IMR-90 (cell line): Measurements from ENCODE around the gene EPB41L2. TPM values are rescaled to one million over a fixed set of nuclear protein-coding genes. Genes with fewer than 3 reads are reported as not detected.

Source experiments
- ATAC-seq: fragments of 200-7000 bp; cut with Tn5 transposase; 2 replicates; pipeline ENCODE4 v1.9.1; 2020; ENCODE audit warnings: low read depth, mild to moderate bottlenecking, moderate library complexity
- BruUV-seq: library from RNA; stranded (reverse); fragments of 400-500 nt; replicated peaks from 2 replicates; lab custom pipeline; 2021; lab: Mats Ljungman, UMichigan
- CTCF ChIA-PET: fragments of 300-600 bp; formaldehyde crosslinking; extraction: SDS; loops from one replicate; lab custom pipeline; 2021; ENCODE audit warnings: antibody characterized with exemption; lab: Yijun Ruan, JAX
- POLR2A ChIA-PET: fragments of 300-600 bp; sonication (Branson Sonifier 250); formaldehyde crosslinking; loops from one replicate; lab custom pipeline; 2022; ENCODE audit warnings: antibody characterized with exemption; ENCODE audit not compliant: unreplicated experiment; lab: Charles Lee
- DNase-seq: peaks from one replicate; pipeline ENCODE4 v3.0.0; 2013
- H2AFZ ChIP-seq: replicated peaks from 2 replicates; pipeline ENCODE3; 2013; ENCODE audit warnings: low read length, mild to moderate bottlenecking; ENCODE audit not compliant: poor library complexity
- H2AK5ac ChIP-seq: 2 replicates; pipeline ENCODE4 v1.6.1; 2013; ENCODE audit warnings: low read depth, low read length, inconsistent platforms
- H2AK9ac ChIP-seq: replicated peaks from 2 replicates; pipeline ENCODE3; 2013; ENCODE audit warnings: mild to moderate bottlenecking, low read depth, low read length, moderate library complexity; ENCODE audit not compliant: poor library complexity
- H2BK120ac ChIP-seq: 2 replicates; pipeline ENCODE4 v1.6.1; 2013; ENCODE audit warnings: low read depth, low read length, inconsistent platforms
- H2BK15ac ChIP-seq: 3 replicates; pipeline ENCODE4 v1.6.1; 2013; ENCODE audit warnings: low read depth, low read length, inconsistent platforms
- H2BK20ac ChIP-seq: 2 replicates; pipeline ENCODE4 v1.6.1; 2013; ENCODE audit warnings: low read depth, mild to moderate bottlenecking, inconsistent platforms, low read length, moderate library complexity
- H2BK5ac ChIP-seq: 2 replicates; pipeline ENCODE4 v1.6.1; 2013; ENCODE audit warnings: mild to moderate bottlenecking, low read depth, low read length, inconsistent platforms; ENCODE audit not compliant: poor library complexity, severe bottlenecking
- H3K14ac ChIP-seq: replicated peaks from 2 replicates; pipeline ENCODE4 v1.6.1; 2013; ENCODE audit warnings: low read depth, low read length, inconsistent platforms
- H3K18ac ChIP-seq: 2 replicates; pipeline ENCODE4 v1.6.1; 2013; ENCODE audit warnings: low read depth, low read length, control low read depth
- H3K23ac ChIP-seq: 2 replicates; pipeline ENCODE4 v1.6.1; 2013; ENCODE audit warnings: low read depth, low read length, inconsistent platforms
- H3K27ac ChIP-seq: 2 replicates; pipeline ENCODE4 v1.5.1; 2013; ENCODE audit warnings: mild to moderate bottlenecking, control low read depth, low read length; ENCODE audit not compliant: insufficient read depth
- H3K27me3 ChIP-seq: 2 replicates; pipeline ENCODE4 v1.6.1; 2013; ENCODE audit warnings: low read length; ENCODE audit not compliant: control insufficient read depth, insufficient read depth
- H3K36me3 ChIP-seq: 2 replicates; pipeline ENCODE4 v1.6.1; 2013; ENCODE audit warnings: low read length, mixed read lengths; ENCODE audit not compliant: control insufficient read depth, insufficient read depth
- H3K4ac ChIP-seq: 2 replicates; pipeline ENCODE4 v1.6.1; 2013; ENCODE audit warnings: low read depth, low read length, inconsistent platforms
- H3K4me1 ChIP-seq: 2 replicates; pipeline ENCODE4 v1.6.1; 2013; ENCODE audit warnings: low read length, mixed read lengths; ENCODE audit not compliant: control insufficient read depth, insufficient read depth
- H3K4me2 ChIP-seq: 2 replicates; pipeline ENCODE4 v1.6.1; 2013; ENCODE audit warnings: low read depth, mild to moderate bottlenecking, control low read depth, low read length, moderate library complexity
- H3K4me3 ChIP-seq: 2 replicates; pipeline ENCODE4 v1.5.1; 2013; ENCODE audit warnings: low read depth, mild to moderate bottlenecking, control low read depth, low read length, moderate library complexity; ENCODE audit not compliant: insufficient read depth
- H3K56ac ChIP-seq: 2 replicates; pipeline ENCODE4 v1.6.1; 2013; ENCODE audit warnings: low read length, inconsistent platforms; ENCODE audit not compliant: insufficient read depth; ENCODE audit errors: extremely low read depth
- H3K79me1 ChIP-seq, 2 experiments: 2 replicates each; pipeline ENCODE4 v1.6.1; 2013; ENCODE audit warnings: low read length in 2 of 2, inconsistent platforms in 1 of 2, low read depth in 1 of 2
- H3K9ac ChIP-seq: 2 replicates; pipeline ENCODE4 v1.6.1; 2013; ENCODE audit warnings: low read depth, low read length, control low read depth
- H3K9me1 ChIP-seq: 2 replicates; pipeline ENCODE4 v1.6.1; 2013; ENCODE audit warnings: low read length, inconsistent platforms; ENCODE audit not compliant: insufficient read depth
- H3K9me3 ChIP-seq: 2 replicates; pipeline ENCODE4 v1.6.1; 2013; ENCODE audit warnings: low read length; ENCODE audit not compliant: control insufficient read depth, insufficient read depth
- H4K20me1 ChIP-seq: 2 replicates; pipeline ENCODE4 v1.6.1; 2013; ENCODE audit warnings: low read length, inconsistent platforms; ENCODE audit not compliant: insufficient read depth
- H4K5ac ChIP-seq: 2 replicates; pipeline ENCODE4 v1.6.1; 2013; ENCODE audit warnings: mild to moderate bottlenecking, low read depth, low read length, control low read depth
- H4K8ac ChIP-seq, 2 experiments: 2 replicates each; pipeline ENCODE4 v1.6.1; 2013; ENCODE audit warnings: low read depth in 2 of 2, low read length in 2 of 2, control low read depth in 1 of 2, inconsistent platforms in 1 of 2
- H4K91ac ChIP-seq: 2 replicates; pipeline ENCODE4 v1.6.1; 2013; ENCODE audit warnings: low read depth, low read length, inconsistent platforms; ENCODE audit not compliant: insufficient read depth
- BHLHE40 ChIP-seq: fragments of 150-350 bp; IDR thresholded peaks from 2 replicates; pipeline ENCODE4 v1.6.1; 2016; ENCODE audit warnings: mild to moderate bottlenecking, low read depth, low read length
- CEBPB ChIP-seq: IDR thresholded peaks from 2 replicates; pipeline ENCODE4 v1.6.1; 2012; ENCODE audit warnings: low read depth, low read length, improper control_type of control experiment
- CTCF ChIP-seq: conservative IDR thresholded peaks from 2 replicates; pipeline ENCODE4 v1.5.1; 2012; ENCODE audit warnings: mild to moderate bottlenecking, low read depth, low read length, improper control_type of control experiment
- FOS ChIP-seq: fragments of 150-350 bp; IDR thresholded peaks from 2 replicates; pipeline ENCODE4 v1.6.1; 2016; ENCODE audit warnings: low read depth, low read length
- MAFK ChIP-seq: IDR thresholded peaks from 2 replicates; pipeline ENCODE4 v1.6.1; 2012; ENCODE audit warnings: low read depth, low read length, improper control_type of control experiment
- MAZ ChIP-seq: IDR thresholded peaks from 2 replicates; pipeline ENCODE4 v1.6.1; 2012; ENCODE audit warnings: low read depth, mild to moderate bottlenecking, low read length, improper control_type of control experiment, moderate library complexity, borderline replicate concordance
- MXI1 ChIP-seq: IDR thresholded peaks from 2 replicates; pipeline ENCODE4 v1.6.1; 2012; ENCODE audit warnings: low read depth, mild to moderate bottlenecking, low read length, moderate library complexity, borderline replicate concordance
- NFE2L2 ChIP-seq: fragments of 150-350 bp; IDR thresholded peaks from 2 replicates; pipeline ENCODE4 v1.6.1; 2016; ENCODE audit warnings: low read depth, mild to moderate bottlenecking, low read length
- POLR2A ChIP-seq: IDR thresholded peaks from 2 replicates; pipeline ENCODE4 v1.6.1; 2012; ENCODE audit warnings: mild to moderate bottlenecking, low read depth, low read length
- RCOR1 ChIP-seq: IDR thresholded peaks from 2 replicates; pipeline ENCODE4 v1.6.1; 2012; ENCODE audit warnings: mild to moderate bottlenecking, low read length, improper control_type of control experiment; ENCODE audit not compliant: insufficient replicate concordance
- RFX5 ChIP-seq: IDR thresholded peaks from 2 replicates; pipeline ENCODE4 v1.8.0; 2012; ENCODE audit warnings: low read depth, mild to moderate bottlenecking, low read length, moderate library complexity
- SMC3 ChIP-seq: fragments of 150-350 bp; IDR thresholded peaks from 2 replicates; pipeline ENCODE4 v1.6.1; 2016; ENCODE audit warnings: low read depth, mild to moderate bottlenecking, antibody characterized with exemption, low read length, moderate library complexity
- USF2 ChIP-seq: fragments of 150-350 bp; IDR thresholded peaks from 2 replicates; pipeline ENCODE4 v1.6.1; 2017; ENCODE audit warnings: mild to moderate bottlenecking, antibody characterized with exemption, low read length, low read depth
- WGBS, 2 experiments: methylation state at CpG; one replicate each; pipeline versions ENCODE4 v1.1.5 to v1.1.7; 2013; ENCODE audit warnings: missing lambda C conversion rate in 2 of 2; ENCODE audit not compliant: insufficient read length in 1 of 2; ENCODE audit errors: extremely low coverage in 2 of 2; 5-methylcytosine and 5-hydroxymethylcytosine counted together
- dilution Hi-C: fragments of 300-500 bp; cut with HindIII; formaldehyde crosslinking; loops from one replicate; pipeline ENCODE4 v1.14.3; 2018; ENCODE audit warnings: low sequenced_read_pairs; ENCODE audit not compliant: unreplicated experiment
- in situ Hi-C: fragments of 300-500 bp; cut with MboI; formaldehyde crosslinking; loops from 3 replicates; pipeline ENCODE4 v1.14.3; 2019; ENCODE audit warnings: low sequenced_read_pairs, inconsistent platforms, mixed read lengths
- intact Hi-C: fragments of 100-400 bp; cut with micrococcal nuclease; formaldehyde crosslinking; loops from 2 replicates; pipeline ENCODE4 v1.10.0; 2022
- polyA plus RNA-seq, 3 experiments: library from polyadenylated mRNA; depleted of rRNA; stranded (reverse); fragments of >200 nt; gene quantifications; 2 replicates each; pipeline ENCODE4 v1.2.3, GENCODE V29; 2012; ENCODE audit warnings: low replicate concordance in 1 of 3
- total RNA-seq: library from RNA; depleted of rRNA; stranded (reverse); fragments of >200 nt; gene quantifications from 2 replicates; pipeline ENCODE4 v1.2.3, GENCODE V29; 2012

EPB41L2 gene
- total and polyA plus RNA-seq, 2 of the 4 experiments (the other 2 are of a cell fraction) = 85.7 to 99.8 TPM

- no peak for TF ChIP-seq USF2
These were observed 89.3 kb downstream of the EPB41L2 start (continued) for GRCh38 chr6:130973521-130974277.

DNA sequence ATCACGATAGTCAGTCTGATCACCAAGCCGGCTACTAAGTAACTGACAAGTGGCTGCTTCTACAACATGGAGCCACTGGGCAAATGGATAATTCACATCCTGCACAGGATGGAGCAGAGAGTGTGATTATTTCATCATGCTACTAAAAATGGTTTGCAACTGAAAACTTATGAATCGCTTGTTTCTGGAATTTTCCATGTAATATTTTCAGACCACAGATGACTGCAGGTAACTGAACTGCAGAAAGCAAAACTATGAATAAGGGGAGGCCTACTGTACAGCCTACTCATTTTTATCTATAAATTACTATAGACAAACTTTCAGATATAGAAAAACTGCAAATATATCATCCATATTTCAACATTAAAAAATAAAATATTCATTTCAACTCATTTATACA lies 91.5 kb downstream of the EPB41L2 start:
- H3K14ac ChIP-seq = no peak overlapping the region
- no peak overlapping the region for H2BK20ac ChIP-seq
- H4K91ac ChIP-seq = no peak overlapping the region
- no peak overlapping the region for H3K4me2 ChIP-seq
- dilution Hi-C loops = no loop called here
- no peak overlapping the region for H2AK9ac ChIP-seq
- H3K23ac ChIP-seq = no peak overlapping the region
- H3K18ac ChIP-seq = no peak overlapping the region
- ChIA-PET CTCF (no interaction called here), POLR2A (interaction anchor here (0.6 kb wide), 1 partner anchor 95 kb away, joined by 3 read pairs; no protein-coding TSS in a partner anchor)
- H2BK5ac ChIP-seq = no peak overlapping the region
- H3K27ac ChIP-seq = no peak overlapping the region
- no peaks in the 10 kb centered on the region for H3K9me3 ChIP-seq
- H4K8ac ChIP-seq = no peak overlapping the region
- H2AK5ac ChIP-seq = peak overlapping the region; percentile 35
- H4K5ac ChIP-seq = no peak overlapping the region
- no peaks in the 10 kb centered on the region for H3K27me3 ChIP-seq
- H3K79me1 ChIP-seq = peaks cover 34 to 85% of the 10 kb centered on the region in 2 experiments
- no peak overlapping the region for H3K4me3 ChIP-seq
- DNase-seq = no peak
- no peak overlapping the region for H3K56ac ChIP-seq
- H2AFZ ChIP-seq = no peak overlapping the region
- no peak overlapping the region for H3K9ac ChIP-seq
- H3K36me3 ChIP-seq = no peaks in the 10 kb centered on the region; the same call in 1 of the 2 replicates
- peaks cover 19% of the 10 kb centered on the region for H3K9me1 ChIP-seq
- WGBS, 2 experiments = 100% methylated on average over 1 of the region's 3 CpGs; no CpG with 5 or more reads in 1 of the 2 experiments
- no peak for ATAC-seq
- peaks cover 32% of the 10 kb centered on the region; the same call in 1 of the 2 replicates for H4K20me1 ChIP-seq
- H3K4me1 ChIP-seq = peaks cover 21% of the 10 kb centered on the region
- in situ Hi-C loops = no loop called here
- H2BK120ac ChIP-seq = peak overlapping the region; percentile 57; the same call in 1 of the 2 replicates
- H3K4ac ChIP-seq = no peak overlapping the region
- BruUV-seq = no TSS peak
- intact Hi-C loops = no loop called here
- H2BK15ac ChIP-seq = peak overlapping the region; percentile 65; the same call in 1 of the 3 replicates
- TF ChIP-seq USF2 (no peak), RCOR1 (no peak), MAFK (no peak), RFX5 (no peak), CTCF (no peak), FOS (no peak), MAZ (no peak), SMC3 (no peak), CEBPB (no peak), MXI1 (no peak), BHLHE40 (no peak), NFE2L2 (no peak), POLR2A (no peak)
